ENCODE data around the gene DRD1.
"Not testable (repeated sequence)": the region's sequence is repeated elsewhere in the genome, so short reads cannot be mapped to it uniquely, and the experiment has no call there.

Gene DRD1

DNA sequence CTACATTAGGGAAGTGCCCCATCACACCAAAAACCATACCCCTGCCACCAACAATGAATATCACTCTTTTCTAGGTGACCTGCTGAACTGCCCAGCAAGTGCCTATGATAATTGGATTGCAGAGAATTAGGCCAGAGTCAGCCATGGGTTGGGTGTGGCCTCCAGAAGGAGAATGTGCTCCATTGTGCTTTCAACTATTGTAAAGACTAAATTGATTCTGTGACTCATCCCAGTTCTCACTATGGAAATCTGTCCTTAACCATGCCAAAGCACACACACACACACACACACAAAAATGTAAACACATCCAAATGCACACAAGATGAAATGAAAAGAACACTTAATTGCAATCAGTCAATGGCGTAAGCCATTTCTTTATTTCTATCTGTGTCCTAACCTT lies 25.7 kb downstream of the DRD1 start:
- Histone ChIP-seq H3K4me3 (ENCODE audit: low read length) (no peak overlapping the region), H3K9ac (ENCODE audit: low read depth, low read length) (no peak overlapping the region), H3K36me3 (ENCODE audit: insufficient read depth, low read depth, low read length) (no peaks in the 10 kb centered on the region), H3K27ac (ENCODE audit: low read length) (no peak overlapping the region), H3K27me3 (ENCODE audit: insufficient read depth, low read length) (no peaks in the 10 kb centered on the region), H3K9me3 (ENCODE audit: insufficient read depth, low read depth, low read length) (peaks cover 3% of the 10 kb centered on the region; the same call in 1 of the 2 replicates), H3K4me1 (ENCODE audit: insufficient read depth, low read length) (no peaks in the 10 kb centered on the region)

DNA sequence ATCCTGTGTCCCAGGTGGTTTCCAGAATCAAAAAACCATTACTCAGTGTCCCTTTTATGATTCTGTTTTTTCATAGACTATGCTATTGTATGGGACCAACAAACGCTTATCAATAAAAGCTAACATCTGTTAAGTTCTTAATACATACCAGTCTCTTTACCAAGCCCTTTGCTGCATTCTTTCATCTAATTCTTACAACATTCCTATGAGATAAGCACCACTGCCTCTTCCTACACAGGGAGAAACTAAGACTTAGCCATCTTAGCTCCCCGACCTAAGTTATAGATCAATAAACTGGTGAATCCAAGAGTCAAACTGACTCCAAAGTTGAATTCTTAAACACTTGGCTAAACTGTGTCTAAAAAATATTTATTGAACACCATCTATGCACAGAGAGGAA lies 26.6 kb downstream of the DRD1 start:
- H3K27me3 ChIP-seq (ENCODE audit: insufficient read depth, low read length): no peaks in the 10 kb centered on the region
- no peaks in the 10 kb centered on the region for H3K36me3 ChIP-seq (ENCODE audit: insufficient read depth, low read depth, low read length)
- H3K9me3 ChIP-seq (ENCODE audit: insufficient read depth, low read depth, low read length): peaks cover 3% of the 10 kb centered on the region; the same call in 1 of the 2 replicates
- no peak overlapping the region for H3K4me3 ChIP-seq (ENCODE audit: low read length)
- no peak overlapping the region for H3K27ac ChIP-seq (ENCODE audit: low read length)
- H3K4me1 ChIP-seq (ENCODE audit: insufficient read depth, low read length): no peaks in the 10 kb centered on the region
- H3K9ac ChIP-seq (ENCODE audit: low read depth, low read length): no peak overlapping the region

DNA sequence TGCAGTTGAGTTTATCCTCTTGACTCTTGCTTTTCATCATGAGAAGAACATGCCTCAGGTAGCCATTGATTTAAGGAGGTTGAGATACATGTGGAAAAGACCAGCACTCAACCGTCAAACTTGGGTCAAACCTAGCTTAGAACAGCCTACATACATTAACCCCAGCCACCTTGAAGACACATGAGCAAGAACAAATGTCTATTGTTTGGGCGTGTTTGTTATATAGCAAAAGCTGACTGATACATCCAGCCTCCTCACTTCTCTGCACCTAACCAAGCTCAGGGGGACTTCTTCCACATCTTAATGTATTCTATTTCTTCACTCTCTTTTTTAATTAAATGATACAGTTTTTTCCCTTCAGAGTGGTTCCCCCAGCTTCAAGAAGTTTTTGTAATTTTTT lies 28.7 kb downstream of the DRD1 start:
- H3K36me3 ChIP-seq (ENCODE audit: insufficient read depth, low read depth, low read length): no peaks in the 10 kb centered on the region
- H3K9ac ChIP-seq (ENCODE audit: low read depth, low read length): no peak overlapping the region
- H3K4me1 ChIP-seq (ENCODE audit: insufficient read depth, low read length): no peaks in the 10 kb centered on the region
- peaks cover 3% of the 10 kb centered on the region; the same call in 1 of the 2 replicates for H3K9me3 ChIP-seq (ENCODE audit: insufficient read depth, low read depth, low read length)
- H3K4me3 ChIP-seq (ENCODE audit: low read length): no peak overlapping the region
- H3K27me3 ChIP-seq (ENCODE audit: insufficient read depth, low read length): no peaks in the 10 kb centered on the region
- H3K27ac ChIP-seq (ENCODE audit: low read length): no peak overlapping the region

DNA sequence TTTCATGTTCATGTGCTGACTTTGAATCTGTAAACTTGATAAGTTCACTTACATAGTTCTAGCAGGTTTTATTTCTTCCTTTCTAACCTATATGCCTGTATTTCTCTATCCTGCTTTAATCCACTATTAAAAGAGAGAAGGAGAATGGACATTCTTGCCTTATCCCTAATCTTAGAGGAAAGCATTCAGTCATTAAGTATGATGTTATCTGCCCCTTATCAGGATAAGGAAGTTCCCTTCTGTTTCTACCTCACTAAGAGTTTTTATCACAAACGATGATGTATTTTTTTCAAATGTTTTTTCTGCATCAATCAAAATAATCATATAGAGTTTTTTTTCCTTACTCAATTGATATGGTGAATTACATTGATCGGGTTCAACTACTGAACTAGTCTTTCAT lies 33.1 kb downstream of the DRD1 start:
- Histone ChIP-seq H3K4me1 (ENCODE audit: insufficient read depth, low read length) (no peaks in the 10 kb centered on the region), H3K27ac (ENCODE audit: low read length) (no peak overlapping the region), H3K4me3 (ENCODE audit: low read length) (no peak overlapping the region), H3K36me3 (ENCODE audit: insufficient read depth, low read depth, low read length) (no peaks in the 10 kb centered on the region), H3K27me3 (ENCODE audit: insufficient read depth, low read length) (no peaks in the 10 kb centered on the region), H3K9ac (ENCODE audit: low read depth, low read length) (no peak overlapping the region), H3K9me3 (ENCODE audit: insufficient read depth, low read depth, low read length) (peaks cover 3% of the 10 kb centered on the region; the same call in 1 of the 2 replicates)

DNA sequence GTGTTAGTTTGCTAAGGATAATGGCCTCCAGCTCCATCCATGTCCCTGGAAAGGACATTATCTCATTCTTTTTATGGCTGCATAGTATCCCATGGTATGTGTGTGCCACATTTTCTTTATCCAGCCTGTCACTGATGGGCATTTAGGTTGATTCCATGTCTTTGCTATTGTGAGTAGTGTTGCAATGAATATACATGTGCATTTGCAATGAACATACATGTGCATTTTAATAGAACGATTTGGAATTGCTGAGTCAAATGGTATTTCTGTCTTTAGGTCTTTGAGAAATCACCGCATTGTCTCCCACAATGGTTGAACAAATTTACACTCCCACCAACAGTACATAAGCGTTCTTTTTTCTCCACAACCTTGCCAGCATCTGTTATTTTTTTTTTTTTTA lies 37.7 kb downstream of the DRD1 start:
- Histone ChIP-seq H3K27ac (ENCODE audit: low read length) (no peak overlapping the region), H3K4me1 (ENCODE audit: insufficient read depth, low read length) (no peaks in the 10 kb centered on the region), H3K27me3 (ENCODE audit: insufficient read depth, low read length) (no peaks in the 10 kb centered on the region), H3K36me3 (ENCODE audit: insufficient read depth, low read depth, low read length) (no peaks in the 10 kb centered on the region), H3K9me3 (ENCODE audit: insufficient read depth, low read depth, low read length) (no peaks in the 10 kb centered on the region), H3K4me3 (ENCODE audit: low read length) (no peak overlapping the region), H3K9ac (ENCODE audit: low read depth, low read length) (no peak overlapping the region)

DNA sequence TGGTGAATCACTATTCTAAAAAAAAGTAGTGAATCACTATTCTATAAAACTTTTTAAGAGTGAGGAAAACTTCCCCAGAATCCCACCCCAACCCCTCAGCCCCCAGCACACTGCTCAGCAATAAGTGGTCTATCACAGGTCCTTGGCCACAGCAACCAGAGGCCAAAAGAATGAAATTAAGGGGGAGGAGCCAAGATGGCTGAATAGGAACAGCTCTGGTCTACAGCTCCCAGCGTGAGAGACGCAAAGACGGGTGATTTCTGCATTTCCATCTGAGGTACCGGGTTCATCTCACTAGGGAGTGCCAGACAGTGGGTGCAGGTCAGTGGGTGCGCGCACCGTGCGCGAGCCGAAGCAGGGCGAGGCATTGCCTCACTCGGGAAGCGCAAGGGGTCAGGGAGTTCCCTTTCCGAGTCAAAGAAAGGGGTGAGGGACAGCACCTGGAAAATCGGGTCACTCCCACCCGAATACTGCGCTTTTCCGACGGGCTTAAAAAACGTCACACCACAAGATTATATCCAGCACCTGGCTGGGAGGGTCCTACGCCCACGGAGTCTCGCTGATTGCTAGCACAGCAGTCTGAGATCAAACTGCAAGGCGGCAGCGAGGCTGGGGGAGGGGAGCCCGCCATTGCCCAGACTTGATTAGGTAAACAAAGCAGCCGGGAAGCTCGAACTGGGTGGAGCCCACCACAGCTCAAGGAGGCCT lies 46.2 kb downstream of the DRD1 start:
- not testable (repeated sequence) for H3K4me1 ChIP-seq (ENCODE audit: insufficient read depth, low read length); H3K27me3 ChIP-seq (ENCODE audit: insufficient read depth, low read length); H3K36me3 ChIP-seq (ENCODE audit: insufficient read depth, low read depth, low read length); H3K9ac ChIP-seq (ENCODE audit: low read depth, low read length); H3K9me3 ChIP-seq (ENCODE audit: insufficient read depth, low read depth, low read length); H3K27ac ChIP-seq (ENCODE audit: low read length)
- peak overlapping the region; percentile 54; the same call in 1 of the 2 replicates for H3K4me3 ChIP-seq (ENCODE audit: low read length)

DNA sequence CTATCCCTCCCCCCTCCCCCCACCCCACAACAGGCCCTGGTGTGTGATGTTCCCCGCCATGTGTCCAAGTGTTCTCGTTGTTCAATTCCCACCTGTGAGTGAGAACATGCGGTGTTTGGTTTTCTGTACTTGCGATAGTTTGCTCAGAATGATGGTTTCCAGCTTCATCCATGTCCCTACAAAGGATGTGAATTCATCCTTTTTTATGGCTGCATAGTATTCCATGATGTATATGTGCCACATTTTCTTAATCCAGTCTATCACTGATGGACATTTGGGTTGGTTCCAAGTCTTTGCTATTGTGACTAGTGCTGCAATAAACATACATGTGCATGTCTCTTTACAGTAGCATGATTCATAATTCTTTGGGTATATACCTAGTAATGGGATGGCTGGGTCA lies 48.6 kb downstream of the DRD1 start:
- not testable (repeated sequence) for H3K4me1 ChIP-seq (ENCODE audit: insufficient read depth, low read length); H3K27ac ChIP-seq (ENCODE audit: low read length); H3K36me3 ChIP-seq (ENCODE audit: insufficient read depth, low read depth, low read length); H3K9me3 ChIP-seq (ENCODE audit: insufficient read depth, low read depth, low read length); H3K9ac ChIP-seq (ENCODE audit: low read depth, low read length); H3K4me3 ChIP-seq (ENCODE audit: low read length); H3K27me3 ChIP-seq (ENCODE audit: insufficient read depth, low read length)

DNA sequence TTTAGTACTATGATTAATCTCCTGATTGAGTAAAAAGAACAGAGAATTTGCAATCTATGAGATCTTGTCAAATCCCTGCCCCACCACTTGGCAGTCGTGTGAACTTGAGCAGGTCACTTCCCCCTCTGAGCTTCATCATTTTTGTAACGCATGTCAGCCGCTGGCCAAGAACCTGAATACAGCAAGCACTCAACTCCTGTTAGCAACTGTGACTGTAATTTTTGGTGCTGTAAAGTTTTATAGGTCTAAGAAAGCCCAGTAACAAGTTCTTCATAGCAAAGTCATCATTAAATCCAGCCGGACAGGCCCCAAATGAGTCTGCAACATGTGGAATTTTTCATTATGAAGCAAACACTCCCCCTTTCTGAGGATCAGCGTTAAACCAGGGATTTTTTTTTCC lies 49.4 kb downstream of the DRD1 start:
- H3K27me3 ChIP-seq (ENCODE audit: insufficient read depth, low read length): no peaks in the 10 kb centered on the region
- H3K9ac ChIP-seq (ENCODE audit: low read depth, low read length): no peak overlapping the region
- H3K27ac ChIP-seq (ENCODE audit: low read length): no peak overlapping the region
- H3K36me3 ChIP-seq (ENCODE audit: insufficient read depth, low read depth, low read length): no peaks in the 10 kb centered on the region
- H3K4me1 ChIP-seq (ENCODE audit: insufficient read depth, low read length): no peaks in the 10 kb centered on the region
- H3K9me3 ChIP-seq (ENCODE audit: insufficient read depth, low read depth, low read length): no peaks in the 10 kb centered on the region
- no peak overlapping the region for H3K4me3 ChIP-seq (ENCODE audit: low read length)

DNA sequence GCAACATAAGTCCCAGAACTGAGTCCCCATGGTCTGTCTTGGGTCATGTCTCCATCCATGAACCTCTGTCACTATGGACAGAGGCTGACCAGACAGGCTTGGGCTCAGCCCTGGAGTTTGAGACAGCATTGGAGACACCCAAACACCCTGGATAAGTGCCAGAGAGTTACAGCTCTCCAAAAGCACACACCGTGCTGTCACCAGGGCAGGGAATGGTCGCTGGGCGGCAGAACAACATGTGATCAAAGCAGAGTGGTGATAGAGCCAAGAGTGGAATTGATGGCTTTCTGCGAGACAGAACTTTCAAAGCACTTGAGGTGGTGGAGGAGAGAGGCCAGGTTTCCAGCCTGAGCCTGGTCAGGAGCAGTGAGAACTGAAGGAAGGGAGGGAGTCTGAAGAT lies 50.1 kb downstream of the DRD1 start:
- Histone ChIP-seq H3K27ac (ENCODE audit: low read length) (no peak overlapping the region), H3K4me3 (ENCODE audit: low read length) (no peak overlapping the region), H3K9me3 (ENCODE audit: insufficient read depth, low read depth, low read length) (no peaks in the 10 kb centered on the region), H3K4me1 (ENCODE audit: insufficient read depth, low read length) (no peaks in the 10 kb centered on the region), H3K27me3 (ENCODE audit: insufficient read depth, low read length) (no peaks in the 10 kb centered on the region), H3K36me3 (ENCODE audit: insufficient read depth, low read depth, low read length) (no peaks in the 10 kb centered on the region), H3K9ac (ENCODE audit: low read depth, low read length) (no peak overlapping the region)

DNA sequence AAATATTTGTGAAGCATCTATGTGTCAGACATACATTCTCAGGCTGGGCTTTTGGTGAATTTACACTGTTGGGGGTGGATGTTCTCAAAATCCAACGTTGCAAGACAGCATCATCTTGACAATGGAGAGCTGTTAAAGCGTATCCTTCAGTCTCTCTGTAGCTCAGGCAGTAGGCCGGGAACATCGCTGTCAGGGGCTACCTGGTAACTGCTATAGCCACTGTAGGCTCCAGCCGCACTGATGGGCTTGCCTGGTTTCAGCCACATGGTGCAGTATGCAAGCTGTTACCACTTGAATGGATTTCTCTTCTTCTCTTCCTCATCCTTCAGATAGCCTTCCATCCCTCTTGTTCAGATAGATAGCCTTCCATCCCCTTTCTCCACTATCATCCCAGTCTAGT lies 51.7 kb downstream of the DRD1 start:
- no peak overlapping the region for H3K9ac ChIP-seq (ENCODE audit: low read depth, low read length)
- H3K27ac ChIP-seq (ENCODE audit: low read length): no peak overlapping the region
- no peaks in the 10 kb centered on the region for H3K36me3 ChIP-seq (ENCODE audit: insufficient read depth, low read depth, low read length)
- no peaks in the 10 kb centered on the region; the same call in 1 of the 2 replicates for H3K4me1 ChIP-seq (ENCODE audit: insufficient read depth, low read length)
- H3K9me3 ChIP-seq (ENCODE audit: insufficient read depth, low read depth, low read length): no peaks in the 10 kb centered on the region
- H3K27me3 ChIP-seq (ENCODE audit: insufficient read depth, low read length): no peaks in the 10 kb centered on the region
- no peak overlapping the region for H3K4me3 ChIP-seq (ENCODE audit: low read length)

DNA sequence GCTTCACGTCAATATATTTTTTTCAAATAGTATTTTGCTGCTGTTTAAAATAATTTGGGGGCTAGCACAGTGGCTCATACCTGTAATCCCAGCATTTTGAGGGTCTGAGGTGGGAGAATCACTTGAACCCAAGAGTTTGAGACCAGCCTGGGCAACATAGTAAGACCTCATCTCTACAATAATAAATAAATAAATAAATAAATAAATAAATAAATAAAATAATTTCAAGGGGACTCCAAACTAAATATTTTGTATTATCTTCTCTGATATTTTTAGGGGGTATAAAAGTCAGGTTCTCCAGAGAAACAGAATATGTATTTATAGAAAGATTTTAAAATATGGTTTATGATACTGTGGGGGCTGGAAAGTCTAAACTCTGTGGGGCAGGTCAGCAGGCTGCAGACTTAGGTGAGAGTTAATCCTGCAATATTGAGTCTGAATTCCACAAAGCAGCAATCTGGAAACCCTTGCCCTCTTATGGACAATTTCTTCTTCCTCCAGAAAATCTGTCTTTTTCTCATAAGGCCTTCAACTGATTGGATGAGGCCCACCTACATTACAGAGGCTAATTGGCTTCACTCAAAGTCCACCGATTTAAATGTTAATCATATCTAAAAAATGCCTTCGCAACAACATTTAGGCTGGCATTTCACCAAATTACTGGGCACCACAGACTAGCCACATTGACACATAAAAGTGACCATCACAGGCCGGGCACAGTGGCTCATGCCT lies 53.5 kb downstream of the DRD1 start:
- no peak overlapping the region for H3K27ac ChIP-seq (ENCODE audit: low read length)
- H3K27me3 ChIP-seq (ENCODE audit: insufficient read depth, low read length): no peaks in the 10 kb centered on the region
- no peaks in the 10 kb centered on the region for H3K36me3 ChIP-seq (ENCODE audit: insufficient read depth, low read depth, low read length)
- no peak overlapping the region for H3K4me3 ChIP-seq (ENCODE audit: low read length)
- no peaks in the 10 kb centered on the region for H3K9me3 ChIP-seq (ENCODE audit: insufficient read depth, low read depth, low read length)
- no peak overlapping the region for H3K9ac ChIP-seq (ENCODE audit: low read depth, low read length)
- H3K4me1 ChIP-seq (ENCODE audit: insufficient read depth, low read length): peaks cover 3% of the 10 kb centered on the region; the same call in 1 of the 2 replicates
